PC-9 (cell line): ENCODE measurements around the gene SEMA5A. TPM values are rescaled to one million over a fixed set of nuclear protein-coding genes. Genes with fewer than 3 reads are reported as not detected.

Experiments
- BruUV-seq: library from RNA; stranded (reverse); fragments of 400-500 nt; replicated peaks from 2 replicates; lab custom pipeline; 2021; lab: Mats Ljungman, UMichigan
- CTCF ChIA-PET: fragments of 300-600 bp; sonication (Branson Sonifier 250); formaldehyde crosslinking; loops from one replicate; lab custom pipeline; 2022; ENCODE audit warnings: antibody characterized with exemption; lab: Charles Lee
- POLR2A ChIA-PET: fragments of 300-600 bp; sonication (Branson Sonifier 250); formaldehyde crosslinking; loops from one replicate; lab custom pipeline; 2022; ENCODE audit warnings: antibody characterized with exemption; ENCODE audit not compliant: unreplicated experiment; lab: Charles Lee
- DNase-seq, 2 experiments: peaks; one replicate each; pipeline versions ENCODE4 v3.0.0 to v3.0.0-alpha.2; 2015 to 2022; ENCODE audit warnings: mixed read lengths in 1 of 2
- H2AFZ ChIP-seq: fragments of 200-600 bp; sonication (generic); 2 replicates; pipeline ENCODE4 v1.8.1; 2017; ENCODE audit warnings: antibody characterized with exemption
- H3F3A ChIP-seq: fragments of 200-600 bp; sonication (generic); 2 replicates; pipeline ENCODE4 v1.8.1; 2017; ENCODE audit warnings: antibody characterized with exemption, mild to moderate bottlenecking, low read depth; ENCODE audit not compliant: insufficient read depth
- H3K27ac ChIP-seq: fragments of 200-600 bp; sonication (generic); 2 replicates; pipeline ENCODE4 v1.6.1; 2016; ENCODE audit warnings: mixed run types
- H3K27me3 ChIP-seq: fragments of 200-600 bp; sonication (generic); 2 replicates; pipeline ENCODE4 v1.6.1; 2016; ENCODE audit warnings: low read depth, mixed run types; ENCODE audit not compliant: insufficient read depth
- H3K36me3 ChIP-seq: fragments of 200-600 bp; sonication (generic); 2 replicates; pipeline ENCODE4 v1.6.1; 2016; ENCODE audit warnings: low read depth, mixed run types
- H3K4me1 ChIP-seq: fragments of 200-600 bp; sonication (generic); replicated peaks from 2 replicates; pipeline ENCODE4 v1.6.1; 2016; ENCODE audit warnings: mixed run types; ENCODE audit not compliant: insufficient read depth
- H3K4me2 ChIP-seq: fragments of 200-600 bp; sonication (generic); 2 replicates; pipeline ENCODE4 v1.6.1; 2017; ENCODE audit warnings: mixed run types
- H3K4me3 ChIP-seq: fragments of 200-600 bp; sonication (generic); 2 replicates; pipeline ENCODE4 v1.6.1; 2016; ENCODE audit warnings: mixed run types
- H3K79me2 ChIP-seq: fragments of 200-600 bp; sonication (generic); 2 replicates; pipeline ENCODE4 v1.6.1; 2017; ENCODE audit warnings: low read depth, mixed run types
- H3K9me2 ChIP-seq: fragments of 200-600 bp; sonication (generic); 2 replicates; pipeline ENCODE4 v1.8.1; 2017; ENCODE audit warnings: mild to moderate bottlenecking; ENCODE audit not compliant: insufficient read depth
- H3K9me3 ChIP-seq: fragments of 200-600 bp; sonication (generic); 2 replicates; pipeline ENCODE4 v1.8.1; 2016; ENCODE audit warnings: low read depth; ENCODE audit not compliant: insufficient read depth
- H4K20me1 ChIP-seq: fragments of 200-600 bp; sonication (generic); 2 replicates; pipeline ENCODE4 v1.8.1; 2017; ENCODE audit not compliant: insufficient read depth
- CTCF ChIP-seq: fragments of 200-600 bp; sonication (generic); conservative IDR thresholded peaks from 2 replicates; pipeline ENCODE4 v1.6.1; 2017; ENCODE audit warnings: mixed run types, antibody characterized with exemption, mild to moderate bottlenecking, moderate library complexity
- EZH2 ChIP-seq: fragments of 200-600 bp; sonication (generic); IDR thresholded peaks from 2 replicates; pipeline ENCODE4 v1.8.0; 2017; ENCODE audit warnings: antibody characterized with exemption, low read depth
- intact Hi-C: fragments of 100-400 bp; cut with micrococcal nuclease; formaldehyde crosslinking; loops from one replicate; pipeline ENCODE4 v1.10.0; 2022; ENCODE audit not compliant: unreplicated experiment
- total RNA-seq: library from RNA; stranded (reverse); gene quantifications from 2 replicates; pipeline ENCODE4 v1.2.3, GENCODE V29; 2021

The SEMA5A gene
- total RNA-seq, 1 experiment from 2014 or later, result not detected

GRCh38 chr5:9415566-9415965 is 130.3 kb downstream of the SEMA5A start:
- Histone ChIP-seq H3K4me2 (no peak overlapping the region), H3K36me3 (no peaks in the 10 kb centered on the region), H3K9me3 (no peaks in the 10 kb centered on the region), H3K79me2 (no peaks in the 10 kb centered on the region), H2AFZ (no peak overlapping the region), H3F3A (no peaks in the 10 kb centered on the region), H3K9me2 (no peaks in the 10 kb centered on the region), H3K4me3 (no peak overlapping the region), H3K27ac (no peak overlapping the region), H3K27me3 (no peaks in the 10 kb centered on the region), H3K4me1 (no peaks in the 10 kb centered on the region), H4K20me1 (no peaks in the 10 kb centered on the region)
- POLR2A ChIA-PET, result interaction anchor here (0.6 kb wide), 1 partner anchor 395 kb away, joined by 6 read pairs; no protein-coding TSS in a partner anchor
- BruUV-seq, result no TSS peak
- CTCF ChIA-PET, result no interaction called here
- intact Hi-C loops, result no loop called here
- TF ChIP-seq EZH2 (no peak), CTCF (no peak)
- no peak for DNase-seq

GRCh38 chr5:9415091-9415490 is 130.8 kb downstream of the SEMA5A start:
- Histone ChIP-seq H3K4me1 (no peaks in the 10 kb centered on the region), H2AFZ (no peak overlapping the region), H3K9me3 (no peaks in the 10 kb centered on the region), H3K27me3 (no peaks in the 10 kb centered on the region), H3K4me3 (no peak overlapping the region), H4K20me1 (no peaks in the 10 kb centered on the region), H3K79me2 (no peaks in the 10 kb centered on the region), H3K9me2 (no peaks in the 10 kb centered on the region), H3F3A (no peaks in the 10 kb centered on the region), H3K27ac (no peak overlapping the region), H3K36me3 (no peaks in the 10 kb centered on the region), H3K4me2 (no peak overlapping the region)
- BruUV-seq, result no TSS peak
- DNase-seq, result no peak
- ChIA-PET POLR2A (interaction anchor here (0.6 kb wide), 1 partner anchor 396 kb away, joined by 6 read pairs; no protein-coding TSS in a partner anchor), CTCF (no interaction called here)
- TF ChIP-seq CTCF, result no peak
- TF ChIP-seq EZH2, result no peak
- intact Hi-C loops, result no loop called here

- H4K20me1 ChIP-seq, result no peaks in the 10 kb centered on the region
- intact Hi-C loops, result no loop called here
- no TSS peak for BruUV-seq
- H3K27ac ChIP-seq, result no peak overlapping the region
- H3K4me1 ChIP-seq, result no peaks in the 10 kb centered on the region
- H3K27me3 ChIP-seq, result no peaks in the 10 kb centered on the region
- no peak overlapping the region for H3K4me2 ChIP-seq
- H3K79me2 ChIP-seq, result no peaks in the 10 kb centered on the region
- TF ChIP-seq CTCF, result no peak
- no peak for TF ChIP-seq EZH2
- no peak for DNase-seq
- ChIA-PET POLR2A (no interaction called here), CTCF (no interaction called here)
- no peaks in the 10 kb centered on the region for H3K9me3 ChIP-seq
- H3F3A ChIP-seq, result no peaks in the 10 kb centered on the region
- H3K36me3 ChIP-seq, result no peaks in the 10 kb centered on the region
- no peak overlapping the region for H2AFZ ChIP-seq
- H3K9me2 ChIP-seq, result no peaks in the 10 kb centered on the region
- H3K4me3 ChIP-seq, result no peak overlapping the region
Measured at GRCh38 chr5:9411142-9411541, 134.7 kb downstream of the SEMA5A start.
